ENCODE results near the gene ARSD.
"Not testable (repeated sequence)": the region's sequence is repeated elsewhere in the genome, so short reads cannot be mapped to it uniquely, and the experiment has no call there.

The ARSD gene

DNA sequence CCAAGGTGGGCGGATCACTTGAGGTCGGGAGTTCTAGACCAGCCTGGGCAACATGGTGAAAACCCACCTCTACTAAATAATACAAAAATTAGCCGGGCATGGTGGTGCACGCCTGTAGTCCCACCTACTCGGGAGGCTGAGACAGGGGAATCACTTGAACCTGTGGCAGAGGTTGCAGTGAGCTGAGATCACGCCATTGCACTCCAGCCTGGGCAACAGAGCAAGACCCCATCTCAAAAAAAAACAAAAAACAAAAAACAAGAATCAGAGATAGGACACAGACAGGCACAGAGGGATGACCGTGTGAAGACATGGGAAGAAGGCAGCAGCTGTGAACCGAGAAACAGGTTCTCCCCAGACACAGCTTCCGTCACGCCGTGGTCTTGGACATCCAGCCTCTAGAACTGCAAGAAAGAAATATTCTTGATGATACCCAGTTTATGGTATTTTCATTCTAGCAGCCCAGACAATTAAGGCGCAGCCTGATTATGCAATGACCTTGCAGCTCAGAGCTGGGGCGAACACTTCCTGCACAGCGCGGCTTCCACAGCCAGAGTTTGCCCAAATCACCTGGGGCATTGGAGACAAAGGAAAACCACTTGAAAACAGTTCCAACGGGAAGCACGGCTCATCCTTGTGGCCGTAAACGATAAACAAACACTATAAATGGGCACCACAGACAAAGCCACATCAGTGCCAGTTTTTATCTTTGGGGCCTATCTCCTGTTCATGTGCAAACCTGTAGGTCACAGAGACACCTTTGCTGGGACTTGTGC lies 4.2 kb upstream of the ARSD start:
- no peak for DNase-seq

GRCh38 chrX:2931612-2932011 lies 2.5 kb upstream of the ARSD start:
- no peak for DNase-seq

GRCh38 chrX:2931155-2931554 lies 2.0 kb upstream of the ARSD start:
- DNase-seq = no peak

DNA sequence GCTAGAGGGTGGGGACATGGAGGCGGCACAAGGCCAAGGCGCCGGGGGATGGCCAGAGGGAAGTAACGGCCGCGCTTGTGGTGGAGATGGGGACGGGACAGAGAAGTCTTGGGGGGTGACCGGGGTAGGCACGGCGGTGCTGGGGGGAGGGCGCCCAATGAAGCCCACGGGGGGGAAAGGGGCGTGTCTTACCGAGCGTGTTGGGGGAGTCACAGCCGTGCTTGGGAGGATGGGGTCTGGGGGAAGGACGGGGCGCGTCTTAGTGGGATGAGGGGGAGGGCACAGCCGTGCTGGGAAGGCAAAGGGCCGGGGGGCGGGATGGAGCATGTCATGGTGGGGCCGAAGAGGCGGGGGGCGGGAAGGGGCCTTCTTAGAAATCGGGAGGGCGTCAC lies 952 bp downstream of the ARSD start:
- DNase-seq = no peak

- DNase-seq = no peak
Measured at GRCh38 chrX:2926664-2927275, 2.4 kb downstream of the ARSD start.

GRCh38 chrX:2926255-2926654 lies 2.9 kb downstream of the ARSD start:
- DNase-seq = not testable (repeated sequence)

- no peak for DNase-seq
Measured at GRCh38 chrX:2924151-2924550, 5.0 kb downstream of the ARSD start.

DNA sequence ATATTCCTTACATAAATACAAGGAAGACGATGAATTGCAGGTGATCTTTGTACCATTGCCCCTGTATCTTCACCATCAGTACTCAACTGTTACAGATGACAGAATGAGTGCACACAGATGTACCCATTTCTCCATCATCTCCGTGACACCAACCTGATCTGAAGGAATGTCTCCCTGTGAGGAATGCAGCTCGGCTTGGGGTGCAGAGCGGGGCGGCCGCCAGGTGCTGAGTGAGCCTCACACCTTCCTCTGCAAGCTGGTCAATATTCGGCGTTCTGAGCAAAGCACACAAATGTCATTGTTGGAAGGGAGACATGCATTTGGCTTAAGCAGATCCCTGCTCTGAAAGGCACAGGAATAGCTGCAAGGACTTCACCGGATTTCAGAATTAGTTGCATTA lies 7.4 kb downstream of the ARSD start:
- DNase-seq = no peak

DNA sequence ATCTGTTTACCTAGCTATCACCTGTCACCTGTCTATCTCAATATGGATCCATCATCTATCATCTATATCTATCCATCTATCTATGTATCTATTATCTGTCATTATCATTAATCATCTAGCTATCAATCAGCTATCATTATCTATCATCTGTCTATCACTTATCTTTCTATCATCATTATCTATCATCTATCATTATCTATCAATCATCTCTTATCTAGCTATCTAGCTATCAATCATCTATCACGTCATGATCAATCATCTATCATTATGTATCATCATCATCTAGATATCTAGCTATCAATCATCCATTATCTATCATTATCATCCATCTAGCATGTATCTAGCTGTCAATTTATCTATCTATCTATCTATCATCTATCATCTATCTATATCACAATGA lies 7.9 kb downstream of the ARSD start:
- DNase-seq = no peak

DNA sequence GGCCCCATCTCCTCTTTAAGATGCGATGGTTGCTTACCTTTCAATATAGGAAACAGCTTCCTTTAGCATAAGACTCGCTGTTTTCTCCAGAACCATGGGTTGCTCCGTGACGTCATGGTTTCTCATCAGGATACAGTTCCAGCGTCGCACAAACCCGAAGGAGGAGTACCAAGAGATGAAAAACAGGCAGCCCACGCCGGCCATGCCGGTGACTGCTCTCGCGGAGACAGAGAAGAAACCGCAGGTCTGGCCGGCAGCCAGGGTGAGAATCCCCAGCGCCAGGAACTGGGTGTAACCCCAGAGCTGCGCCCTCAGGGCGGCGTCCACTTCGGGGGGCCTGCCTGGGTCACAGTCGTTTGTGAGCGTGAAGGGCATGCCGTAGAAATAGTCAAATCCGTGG lies 11.4 kb downstream of the ARSD start:
- no peak for DNase-seq

GRCh38 chrX:2913118-2913517 lies 16.0 kb downstream of the ARSD start:
- DNase-seq = no peak

GRCh38 chrX:2910109-2910508 lies 19.0 kb downstream of the ARSD start:
- DNase-seq = no peak

- DNase-seq = no peak
Measured at GRCh38 chrX:2908125-2908685, 20.9 kb downstream of the ARSD start.

DNA sequence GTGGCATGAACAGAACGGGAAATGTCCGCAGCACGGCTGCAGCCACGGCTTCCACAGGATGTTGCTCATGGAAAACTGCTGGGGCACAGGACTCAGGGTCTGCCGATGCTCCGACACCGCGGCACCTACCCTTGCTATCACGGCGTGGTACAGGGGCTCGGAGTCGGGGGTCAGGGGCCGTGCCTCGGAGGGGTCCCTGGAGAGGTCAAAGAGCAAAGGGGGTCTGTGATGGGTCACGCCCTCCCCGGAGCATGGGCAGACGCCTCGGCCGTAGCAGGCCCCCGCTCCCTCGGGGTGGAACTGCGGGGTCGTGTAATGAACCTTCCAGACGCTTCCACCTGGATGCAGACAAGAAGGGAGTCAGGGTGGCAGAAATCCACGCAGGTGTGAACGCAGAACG lies 21.8 kb downstream of the ARSD start:
- no peak for DNase-seq

DNA sequence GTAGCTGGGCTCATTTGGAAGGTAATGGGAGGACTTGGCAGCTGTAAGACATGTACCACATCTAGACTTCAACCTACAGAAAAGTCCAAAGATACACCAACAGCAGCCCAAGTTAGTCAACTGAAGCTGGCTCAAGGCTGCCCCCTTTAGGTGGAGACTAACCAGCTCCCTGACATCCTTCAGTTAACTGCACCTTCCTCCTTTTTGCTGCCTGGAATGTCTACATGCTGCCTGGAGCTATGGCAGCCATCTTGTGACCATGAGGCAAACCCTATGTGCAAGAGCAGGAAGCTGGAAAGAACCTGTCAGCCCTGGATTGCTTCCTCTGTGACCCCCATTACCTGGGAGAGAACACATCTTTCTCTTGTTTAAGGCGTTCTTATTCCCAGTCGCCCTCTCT lies 25.8 kb downstream of the ARSD start:
- DNase-seq = no peak

DNA sequence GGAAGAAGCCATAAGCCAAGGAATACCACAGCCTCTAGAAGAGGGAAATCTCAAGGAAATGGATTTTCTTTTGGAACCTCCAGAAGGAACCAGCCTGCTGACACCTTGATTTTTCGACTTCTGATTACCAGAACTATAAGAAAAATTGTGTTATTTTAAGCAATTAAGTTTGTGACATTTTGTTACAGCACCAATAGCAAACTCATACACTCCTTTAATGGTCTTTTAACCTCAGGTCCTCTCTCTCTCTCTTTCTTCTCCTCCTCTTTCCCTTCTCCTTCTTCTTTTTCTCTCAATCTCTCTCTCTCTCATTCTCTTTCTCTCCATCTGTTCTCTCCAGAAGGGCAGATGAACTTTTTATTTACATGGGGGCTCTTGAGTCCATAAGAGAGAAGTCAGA lies 26.3 kb downstream of the ARSD start:
- no peak for DNase-seq

GRCh38 chrX:2901367-2902036 lies 27.6 kb downstream of the ARSD start:
- DNase-seq = no peak

- DNase-seq = no peak
Measured at GRCh38 chrX:2898846-2899512, 30.2 kb downstream of the ARSD start.

DNA sequence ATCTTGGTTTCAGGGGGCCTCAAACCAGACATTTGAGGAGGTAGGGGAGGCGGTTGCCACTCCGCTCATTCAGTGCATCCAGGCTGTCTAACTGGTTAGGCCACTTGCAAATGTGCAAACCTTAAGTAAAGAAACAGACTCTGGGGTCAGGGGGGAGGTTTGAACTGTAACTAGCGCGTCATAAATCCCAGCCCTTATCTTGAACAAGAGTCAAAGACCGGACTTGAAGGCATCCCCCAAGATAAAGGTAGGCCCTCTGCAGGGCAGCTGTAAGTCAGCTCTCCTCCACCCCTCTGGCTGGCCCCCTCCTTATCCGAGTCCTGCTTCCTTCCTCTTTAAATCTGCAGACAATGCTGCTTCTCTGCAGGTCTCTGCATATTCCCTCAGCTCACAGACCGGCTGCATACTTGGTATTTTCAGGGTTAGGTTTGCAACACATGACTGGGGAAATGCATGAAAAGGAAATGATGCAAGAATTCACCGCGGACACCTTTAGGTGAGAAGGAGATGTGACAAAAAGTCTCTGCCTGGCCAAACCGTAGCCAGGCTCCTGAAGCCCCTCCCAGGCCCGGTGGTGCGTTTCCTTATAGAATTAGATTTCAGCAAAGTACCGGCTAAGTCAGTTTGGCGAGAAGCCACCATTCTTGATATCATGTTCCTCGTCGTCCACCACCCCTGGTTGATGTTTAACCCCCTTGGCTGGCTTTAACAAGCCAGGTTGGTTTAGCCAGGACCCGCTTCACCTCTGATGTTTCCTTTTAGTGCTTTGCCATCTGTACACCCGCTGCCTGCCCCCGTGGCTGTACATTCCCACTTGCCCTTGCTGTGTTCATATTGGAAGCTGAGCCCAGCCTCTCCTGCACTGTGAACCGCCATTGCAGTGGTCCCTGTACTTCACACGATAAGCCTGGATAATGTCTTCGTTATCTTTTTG lies 31.2 kb downstream of the ARSD start:
- DNase-seq = not testable (repeated sequence)

GRCh38 chrX:2897311-2897689 lies 31.8 kb downstream of the ARSD start:
- DNase-seq = no peak

DNA sequence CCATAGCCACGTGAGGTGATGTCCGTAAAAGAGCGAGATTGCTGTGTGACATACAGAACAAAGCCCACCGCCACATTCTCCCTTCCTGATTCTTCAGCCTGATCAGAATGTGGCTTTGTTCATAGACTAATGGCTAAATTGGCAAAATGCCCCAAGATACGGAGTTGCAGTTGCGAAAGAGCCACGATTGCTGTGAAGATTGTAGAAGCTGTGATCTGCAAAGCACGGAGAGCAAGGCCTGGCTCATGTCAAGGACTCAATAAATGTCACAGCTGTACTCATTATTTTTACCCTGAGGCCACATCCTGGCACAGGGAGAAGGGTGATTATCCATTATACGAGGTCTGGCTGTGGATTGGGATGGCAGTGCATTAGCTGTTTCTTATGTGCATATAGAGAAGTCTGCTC lies 34.2 kb downstream of the ARSD start:
- DNase-seq = no peak

DNA sequence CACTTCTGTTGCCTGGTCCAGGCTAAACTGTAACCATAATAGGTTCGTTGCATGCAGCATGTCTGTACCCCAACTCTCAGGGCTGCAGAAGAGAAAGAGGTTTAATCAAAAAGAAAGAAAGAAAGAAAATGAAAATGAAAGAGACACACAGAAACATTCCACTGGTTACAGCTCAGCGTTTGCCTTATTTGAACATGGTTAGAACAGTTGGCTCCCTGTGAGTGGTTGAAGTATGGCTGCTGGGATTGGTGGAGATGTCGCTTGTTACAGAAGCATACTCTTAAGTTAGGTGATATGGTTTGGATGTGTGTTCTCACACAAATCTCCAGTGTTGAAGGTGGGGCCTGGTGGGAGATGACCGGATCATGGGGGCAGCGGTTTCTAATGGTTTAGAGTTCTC lies 36.3 kb downstream of the ARSD start:
- DNase-seq = no peak

Measured in activated T-cell treated with anti-CD3 and anti-CD28 coated beads, Interleukin-2, amount 50 U/mL, for 1 hour (primary cell).